ENCODE results near the gene SLC36A4.
"Not testable (repeated sequence)": the region's sequence is repeated elsewhere in the genome, so short reads cannot be mapped to it uniquely, and the experiment has no call there.

SLC36A4 gene

DNA sequence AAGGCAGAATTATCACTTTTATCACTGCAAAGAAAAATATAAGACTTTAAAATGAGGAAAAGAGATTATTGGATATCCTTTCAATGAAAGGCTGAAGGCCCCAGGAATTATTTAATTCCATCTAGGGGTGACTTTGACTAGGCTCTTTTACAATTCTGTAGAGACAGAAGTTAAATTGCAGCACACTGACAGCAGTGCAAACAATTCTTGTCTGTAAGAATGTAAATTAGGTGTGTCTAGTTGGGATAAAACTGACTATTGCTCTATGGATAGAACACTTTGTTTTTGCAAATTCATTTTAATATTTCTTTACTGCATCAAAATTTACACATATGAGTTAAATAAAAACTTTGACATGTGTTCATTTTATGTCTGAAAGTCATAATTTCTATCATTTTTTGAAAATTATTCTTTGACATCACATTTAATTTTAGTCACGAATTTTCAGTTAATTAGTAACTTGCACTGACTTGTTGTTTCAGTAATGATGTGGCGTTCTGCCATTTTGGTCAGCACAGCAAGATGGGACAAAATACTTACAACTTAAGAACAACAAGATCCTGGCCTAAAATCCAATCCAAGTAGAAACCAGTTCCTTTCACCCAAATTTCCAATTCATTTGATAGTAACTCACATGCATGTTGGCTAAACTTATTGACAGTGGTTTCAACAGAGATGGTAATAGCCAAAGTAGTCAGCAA, 75.1 kb downstream of the SLC36A4 start:
- no peak for DNase-seq (ENCODE audit: low spot score)

DNA sequence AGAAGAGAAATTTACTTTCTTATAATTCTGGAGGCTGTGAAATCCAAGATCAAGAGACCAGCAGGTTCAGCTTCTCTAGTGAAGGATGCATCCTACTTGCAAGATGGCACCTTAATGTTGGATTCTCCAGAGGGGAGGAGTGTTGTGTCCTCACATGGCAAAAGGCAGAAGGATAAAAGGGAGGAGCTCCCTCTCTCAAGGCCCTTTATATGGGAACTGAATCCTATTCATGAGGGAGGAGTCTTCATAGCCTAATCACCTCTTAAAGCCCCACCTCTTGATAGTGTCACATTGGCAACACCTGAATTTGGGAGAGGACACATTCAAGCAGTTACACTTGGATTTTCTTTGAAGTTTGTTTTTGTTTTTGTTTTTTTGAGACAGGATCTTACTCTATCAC, 79.5 kb downstream of the SLC36A4 start:
- no peak for DNase-seq (ENCODE audit: low spot score)

DNA sequence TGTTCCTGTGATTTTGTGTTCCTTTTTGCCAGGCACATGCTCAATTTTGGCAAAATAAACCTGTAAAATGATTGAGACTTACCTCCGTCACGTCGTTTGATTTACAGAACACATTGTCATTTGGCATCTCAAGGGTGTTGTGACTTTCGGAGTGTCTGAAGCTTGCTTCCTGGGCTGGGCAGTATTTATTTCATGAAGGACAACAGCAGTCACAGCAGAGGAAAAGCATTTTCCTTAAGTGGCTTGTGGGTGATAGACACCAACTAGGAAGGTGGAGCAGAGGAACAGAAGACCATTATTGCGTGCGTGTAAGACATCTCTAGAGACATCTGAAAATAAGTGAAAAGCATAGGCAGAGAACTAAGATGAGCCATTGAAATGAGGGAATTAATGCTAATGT, 80.2 kb downstream of the SLC36A4 start:
- no peak for DNase-seq (ENCODE audit: low spot score)

DNA sequence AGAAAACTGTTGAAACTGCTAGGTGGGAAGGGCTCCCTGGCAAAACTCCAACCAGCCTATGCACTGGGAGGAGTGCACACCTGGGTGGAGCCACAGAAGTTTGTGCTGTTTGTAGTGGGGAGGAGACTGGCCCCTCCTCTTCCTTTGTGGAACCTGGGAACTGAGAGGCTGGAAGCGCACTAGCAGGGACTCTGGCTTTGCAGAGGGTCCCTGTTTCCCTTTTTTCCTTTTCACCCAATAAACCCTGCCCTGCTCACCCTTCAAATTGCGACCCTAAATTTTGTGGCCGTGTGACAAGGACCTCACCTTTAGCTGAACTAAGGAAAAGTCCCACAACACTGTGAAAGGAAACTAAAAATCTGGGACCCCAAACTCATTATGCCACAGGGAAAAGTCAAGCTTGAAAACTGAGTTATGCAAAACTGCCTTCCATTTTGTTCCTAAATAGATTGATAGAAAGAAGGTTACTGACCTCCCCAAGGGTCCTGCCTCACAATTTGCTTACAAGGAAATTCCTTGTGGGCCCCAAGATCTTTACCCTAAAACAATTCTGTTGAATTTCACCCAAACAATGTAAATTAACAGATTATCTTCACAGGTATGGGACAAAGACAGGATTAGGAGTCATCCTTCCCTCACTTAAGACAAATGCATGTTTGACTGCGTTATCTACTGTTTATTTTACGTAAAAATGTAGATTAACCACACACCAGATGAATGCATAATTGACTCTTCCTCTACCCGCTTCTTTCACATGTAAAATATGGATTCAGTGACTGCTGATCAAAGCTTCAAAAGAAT, 81.0 kb downstream of the SLC36A4 start:
- no peak for DNase-seq (ENCODE audit: low spot score)

DNA sequence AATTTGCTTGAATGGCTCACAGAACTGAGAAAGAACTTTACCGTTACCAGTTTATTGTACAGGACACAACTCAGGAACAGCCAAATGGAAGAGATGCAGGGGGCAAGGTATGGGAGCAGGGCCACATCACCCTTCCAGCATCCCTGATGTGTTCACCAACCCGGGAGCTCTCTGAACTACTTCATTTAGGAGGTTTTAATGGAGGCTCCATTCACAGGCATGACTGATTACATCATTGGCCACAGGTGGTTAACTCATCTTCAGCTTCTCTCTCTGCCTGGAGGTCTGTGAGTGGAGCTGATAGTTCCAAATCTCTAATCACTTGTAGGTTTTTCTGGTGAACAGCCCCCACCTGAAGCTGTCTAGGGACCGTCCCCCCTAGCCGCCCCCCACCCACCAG, 83.5 kb downstream of the SLC36A4 start:
- DNase-seq (ENCODE audit: low spot score): no peak

DNA sequence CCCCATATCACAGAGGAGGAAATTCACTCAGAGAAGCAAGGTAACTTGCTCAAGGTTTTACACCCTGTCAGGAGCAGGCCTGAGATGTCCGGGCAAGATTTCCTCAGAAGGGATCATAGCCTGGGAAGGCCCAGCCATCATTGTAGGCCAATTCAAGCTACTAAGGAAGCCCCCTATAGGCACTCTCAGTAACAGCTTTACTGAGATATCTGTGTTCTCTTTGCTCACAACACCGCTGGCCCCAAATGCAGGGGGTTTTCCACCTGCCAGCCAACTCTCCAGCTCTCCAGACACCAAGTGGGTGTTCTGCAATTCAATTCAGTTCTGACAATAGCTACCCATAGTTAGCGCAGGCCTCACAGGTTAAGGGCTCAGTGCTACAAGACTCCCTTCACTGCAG, 84.0 kb downstream of the SLC36A4 start:
- DNase-seq (ENCODE audit: low spot score): no peak

DNA sequence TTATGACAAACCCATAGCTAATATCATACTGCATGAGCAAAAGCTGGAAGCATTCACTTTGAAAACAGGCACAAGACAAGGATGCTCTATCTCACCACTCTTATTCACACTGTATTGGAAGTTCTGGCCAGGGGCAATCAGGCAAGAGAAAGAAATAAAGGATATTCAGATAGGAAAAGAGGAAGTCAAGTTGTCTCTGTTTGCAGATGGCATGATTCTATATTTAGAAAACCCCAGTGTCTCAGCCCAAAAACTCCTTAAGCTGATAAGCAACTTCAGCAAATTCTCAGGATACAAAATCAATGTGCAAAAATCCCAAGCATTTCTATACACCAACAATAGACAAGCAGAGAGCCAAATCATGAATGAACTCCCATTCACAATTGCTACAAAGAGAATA, 86.6 kb downstream of the SLC36A4 start:
- not testable (repeated sequence) for DNase-seq (ENCODE audit: low spot score)

DNA sequence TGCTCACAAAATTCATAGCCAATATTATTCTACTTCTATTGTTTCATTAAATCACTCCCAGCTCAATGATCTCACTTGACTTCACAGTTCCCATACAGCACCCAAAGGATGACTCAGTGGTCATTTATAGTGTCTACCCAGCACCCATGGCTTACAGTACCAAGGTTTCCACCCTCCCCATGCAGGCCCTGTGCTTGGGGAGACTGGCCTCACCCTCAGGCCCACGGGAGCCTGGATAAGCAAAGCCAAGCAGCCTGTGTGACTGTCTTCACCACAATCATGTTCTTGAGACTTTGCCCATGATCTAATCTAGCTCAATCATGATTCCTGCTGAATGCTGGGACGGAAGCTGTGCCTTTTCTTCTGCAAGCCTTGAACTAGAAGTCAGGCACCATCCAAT, 97.6 kb downstream of the SLC36A4 start:
- DNase-seq (ENCODE audit: low spot score): no peak

DNA sequence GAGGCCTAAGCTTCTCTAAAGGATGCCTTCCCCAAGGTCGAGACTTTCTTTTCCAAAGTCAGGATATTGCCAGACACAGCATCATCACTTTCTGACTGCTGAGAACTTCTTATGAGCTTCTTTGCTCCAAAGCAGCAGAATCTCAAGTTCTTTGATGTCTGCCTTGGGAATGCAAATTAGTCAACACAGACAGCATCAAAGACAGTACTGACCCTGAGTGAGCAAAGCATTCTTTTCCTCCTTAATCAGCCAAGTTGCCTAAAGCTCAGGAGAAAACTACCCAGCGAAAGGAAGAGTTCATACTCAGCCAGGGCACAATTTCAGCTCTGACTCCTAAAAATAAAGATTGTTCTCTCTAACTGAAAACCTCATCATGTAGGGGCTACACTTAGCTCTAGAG, 98.0 kb downstream of the SLC36A4 start:
- no peak for DNase-seq (ENCODE audit: low spot score)
